OCI-LY1 (cell line): ENCODE results near the gene SCFD1.
A peak's percentile ranks its signal among the peaks of the same experiment; 100 is the strongest.

ENCODE experiments used
- H2AFZ ChIP-seq: fragments of 200-600 bp; sonication (generic), shearing (Covaris generic); 2 replicates; pipeline ENCODE4 v1.6.0; 2014; ENCODE audit warnings: antibody characterized with exemption, mild to moderate bottlenecking, low read length
- H3F3A ChIP-seq: fragments of 200-600 bp; sonication (generic), shearing (Covaris generic); 2 replicates; pipeline ENCODE4 v1.6.0; 2014; ENCODE audit warnings: mild to moderate bottlenecking, antibody characterized with exemption, low read length, moderate library complexity; ENCODE audit not compliant: insufficient read depth
- H3K27ac ChIP-seq: fragments of 200-600 bp; sonication (generic); 2 replicates; pipeline ENCODE4 v1.5.1; 2014; ENCODE audit warnings: low read length, mixed run types, mild to moderate bottlenecking, low read depth; ENCODE audit not compliant: poor library complexity, severe bottlenecking
- H3K27me3 ChIP-seq: fragments of 200-600 bp; sonication (generic); 2 replicates; pipeline ENCODE4 v1.6.0; 2014; ENCODE audit warnings: antibody characterized with exemption, mild to moderate bottlenecking, low read length, moderate library complexity; ENCODE audit not compliant: insufficient read depth
- H3K36me3 ChIP-seq: fragments of 200-600 bp; sonication (generic); 2 replicates; pipeline ENCODE4 v1.6.1; 2014; ENCODE audit warnings: mild to moderate bottlenecking, antibody characterized with exemption, low read length, moderate library complexity, mixed read lengths; ENCODE audit not compliant: insufficient read depth
- H3K4me1 ChIP-seq: fragments of 200-600 bp; sonication (generic); 2 replicates; pipeline ENCODE4 v1.5.1; 2014; ENCODE audit warnings: mild to moderate bottlenecking, low read length, moderate library complexity; ENCODE audit not compliant: insufficient read depth, severe bottlenecking
- H3K4me2 ChIP-seq: fragments of 200-600 bp; sonication (generic), shearing (Covaris generic); 2 replicates; pipeline ENCODE4 v1.6.1; 2014; ENCODE audit warnings: low read length
- H3K4me3 ChIP-seq: fragments of 200-600 bp; sonication (generic); 2 replicates; pipeline ENCODE4 v1.5.1; 2014; ENCODE audit warnings: low read length, low read depth, mild to moderate bottlenecking, mixed read lengths; ENCODE audit not compliant: poor library complexity, severe bottlenecking
- H3K79me2 ChIP-seq: fragments of 200-600 bp; shearing (Covaris generic); 2 replicates; pipeline ENCODE4 v1.6.1; 2016; ENCODE audit warnings: mixed run types, low read length, mixed read lengths; ENCODE audit not compliant: insufficient read depth
- H3K9ac ChIP-seq: fragments of 200-600 bp; sonication (generic), shearing (Covaris generic); 2 replicates; pipeline ENCODE4 v1.6.1; 2014; ENCODE audit warnings: mild to moderate bottlenecking, low read length, mixed read lengths
- H3K9me2 ChIP-seq: fragments of 200-600 bp; sonication (generic), shearing (Covaris generic); 2 replicates; pipeline ENCODE4 v1.6.1; 2014; ENCODE audit warnings: low read depth, mild to moderate bottlenecking, low read length, mixed read lengths
- H3K9me3 ChIP-seq: fragments of 200-600 bp; shearing (Covaris generic); 2 replicates; pipeline ENCODE4 v1.6.1; 2014; ENCODE audit warnings: low read length, mixed read lengths
- H4K20me1 ChIP-seq: fragments of 200-600 bp; sonication (generic), shearing (Covaris generic); 2 replicates; pipeline ENCODE4 v1.6.0; 2016; ENCODE audit warnings: mild to moderate bottlenecking, low read length; ENCODE audit not compliant: insufficient read depth
- EZH2 ChIP-seq: fragments of 200-600 bp; sonication (generic), shearing (Covaris generic); IDR thresholded peaks from 2 replicates; pipeline ENCODE4 v1.8.0; 2017; ENCODE audit warnings: borderline replicate concordance, mixed run types, mild to moderate bottlenecking, antibody characterized with exemption, low read length, moderate library complexity, mixed read lengths
- TF ChIP-seq, protein P1 (sequence below): fragments of 200-600 bp; sonication (generic), shearing (Covaris generic); IDR thresholded peaks from 2 replicates; pipeline ENCODE4 v1.5.1; 2017; ENCODE audit warnings: mild to moderate bottlenecking, antibody characterized with exemption, low read length, moderate library complexity, mixed read lengths

Gene SCFD1

DNA sequence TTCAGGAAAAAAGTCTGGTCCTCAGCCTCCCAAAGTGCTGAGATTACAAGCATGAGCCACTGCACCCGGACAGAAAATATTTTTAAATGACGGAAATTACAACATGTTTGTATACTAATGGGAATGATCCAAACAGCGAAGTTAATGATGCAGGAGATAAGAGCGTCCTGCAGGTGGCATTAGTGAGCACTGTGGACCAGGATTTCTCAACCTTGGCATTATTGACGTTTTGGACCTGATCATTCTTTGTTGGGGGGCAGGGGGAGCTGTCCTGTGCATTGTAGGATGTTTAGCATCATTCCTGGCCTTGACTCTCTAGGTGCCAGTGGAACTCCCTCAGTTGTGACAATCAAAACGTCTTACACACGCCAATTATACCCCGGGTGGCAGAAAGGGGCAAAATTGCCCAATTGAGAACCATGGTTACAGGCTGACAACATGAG is 34.1 kb downstream of the SCFD1 start:
- no peaks in the 10 kb centered on the region for H3K27me3 ChIP-seq
- no peaks in the 10 kb centered on the region for H3K79me2 ChIP-seq
- no peak overlapping the region for H3K4me2 ChIP-seq
- no peak overlapping the region for H3K9ac ChIP-seq
- H3K27ac ChIP-seq: no peak overlapping the region
- H3K4me1 ChIP-seq: no peaks in the 10 kb centered on the region
- no peaks in the 10 kb centered on the region for H4K20me1 ChIP-seq
- H3K9me3 ChIP-seq: no peaks in the 10 kb centered on the region
- H3K36me3 ChIP-seq: peaks cover 83% of the 10 kb centered on the region
- no peaks in the 10 kb centered on the region for H3F3A ChIP-seq
- no peak overlapping the region for H3K4me3 ChIP-seq
- TF ChIP-seq EZH2: no peak
- TF ChIP-seq, protein P1, sequence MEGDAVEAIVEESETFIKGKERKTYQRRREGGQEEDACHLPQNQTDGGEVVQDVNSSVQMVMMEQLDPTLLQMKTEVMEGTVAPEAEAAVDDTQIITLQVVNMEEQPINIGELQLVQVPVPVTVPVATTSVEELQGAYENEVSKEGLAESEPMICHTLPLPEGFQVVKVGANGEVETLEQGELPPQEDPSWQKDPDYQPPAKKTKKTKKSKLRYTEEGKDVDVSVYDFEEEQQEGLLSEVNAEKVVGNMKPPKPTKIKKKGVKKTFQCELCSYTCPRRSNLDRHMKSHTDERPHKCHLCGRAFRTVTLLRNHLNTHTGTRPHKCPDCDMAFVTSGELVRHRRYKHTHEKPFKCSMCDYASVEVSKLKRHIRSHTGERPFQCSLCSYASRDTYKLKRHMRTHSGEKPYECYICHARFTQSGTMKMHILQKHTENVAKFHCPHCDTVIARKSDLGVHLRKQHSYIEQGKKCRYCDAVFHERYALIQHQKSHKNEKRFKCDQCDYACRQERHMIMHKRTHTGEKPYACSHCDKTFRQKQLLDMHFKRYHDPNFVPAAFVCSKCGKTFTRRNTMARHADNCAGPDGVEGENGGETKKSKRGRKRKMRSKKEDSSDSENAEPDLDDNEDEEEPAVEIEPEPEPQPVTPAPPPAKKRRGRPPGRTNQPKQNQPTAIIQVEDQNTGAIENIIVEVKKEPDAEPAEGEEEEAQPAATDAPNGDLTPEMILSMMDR: peak; percentile 75
- no peaks in the 10 kb centered on the region for H3K9me2 ChIP-seq
- no peak overlapping the region for H2AFZ ChIP-seq

GRCh38 chr14:30657050-30657449 is 34.9 kb downstream of the SCFD1 start:
- Histone ChIP-seq H3F3A (no peaks in the 10 kb centered on the region), H3K9me3 (no peaks in the 10 kb centered on the region), H3K79me2 (no peaks in the 10 kb centered on the region), H3K4me3 (no peak overlapping the region), H3K9me2 (no peaks in the 10 kb centered on the region), H3K4me2 (no peak overlapping the region), H3K4me1 (no peaks in the 10 kb centered on the region), H3K9ac (no peak overlapping the region), H3K36me3 (peaks cover 81% of the 10 kb centered on the region), H3K27ac (no peak overlapping the region), H2AFZ (no peak overlapping the region), H3K27me3 (no peaks in the 10 kb centered on the region), H4K20me1 (no peaks in the 10 kb centered on the region)
- TF ChIP-seq, protein P1: no peak
- TF ChIP-seq EZH2: no peak

DNA sequence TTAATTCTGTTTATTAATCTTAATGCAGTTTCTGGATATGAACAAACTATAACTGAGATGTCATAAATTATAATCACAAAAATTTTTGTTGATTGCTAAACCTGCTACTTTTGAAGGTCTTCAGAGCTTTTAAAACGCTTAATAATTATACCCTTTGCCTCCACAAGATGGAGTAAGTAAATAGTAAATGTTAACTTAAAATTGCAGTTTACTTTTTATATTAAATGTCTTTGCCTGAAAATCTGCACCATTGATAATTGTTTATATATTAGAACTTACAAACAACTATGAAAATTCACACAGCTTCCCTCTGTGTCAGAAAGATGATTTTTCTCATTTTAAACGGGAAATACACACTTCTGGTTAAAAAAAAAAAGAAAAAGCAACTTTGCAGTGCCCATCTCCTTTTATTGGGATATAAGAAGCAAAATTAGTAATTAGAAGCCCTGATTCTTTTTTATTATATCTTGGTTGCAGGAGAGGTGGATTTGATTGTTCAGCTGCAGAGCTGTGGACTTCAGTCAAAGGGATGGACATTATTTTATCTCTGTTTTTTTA is 35.6 kb downstream of the SCFD1 start:
- Histone ChIP-seq H3K4me3 (no peak overlapping the region), H3K9me2 (no peaks in the 10 kb centered on the region), H3K4me1 (no peaks in the 10 kb centered on the region), H3K79me2 (no peaks in the 10 kb centered on the region), H2AFZ (no peak overlapping the region), H4K20me1 (no peaks in the 10 kb centered on the region), H3K27me3 (no peaks in the 10 kb centered on the region), H3K27ac (no peak overlapping the region), H3K36me3 (peaks cover 85% of the 10 kb centered on the region), H3K9me3 (no peaks in the 10 kb centered on the region), H3F3A (no peaks in the 10 kb centered on the region), H3K9ac (no peak overlapping the region), H3K4me2 (no peak overlapping the region)
- TF ChIP-seq, protein P1: peak; percentile 44; the same call in 1 of the 2 replicates
- TF ChIP-seq EZH2: no peak
